ENCODE measurements around the gene CAPN6. TPM values are rescaled to one million over a fixed set of nuclear protein-coding genes. Genes with fewer than 3 reads are reported as not detected.

CAPN6 gene
- total RNA-seq, 1 donor from 2014 or later: under 0.01 TPM

DNA sequence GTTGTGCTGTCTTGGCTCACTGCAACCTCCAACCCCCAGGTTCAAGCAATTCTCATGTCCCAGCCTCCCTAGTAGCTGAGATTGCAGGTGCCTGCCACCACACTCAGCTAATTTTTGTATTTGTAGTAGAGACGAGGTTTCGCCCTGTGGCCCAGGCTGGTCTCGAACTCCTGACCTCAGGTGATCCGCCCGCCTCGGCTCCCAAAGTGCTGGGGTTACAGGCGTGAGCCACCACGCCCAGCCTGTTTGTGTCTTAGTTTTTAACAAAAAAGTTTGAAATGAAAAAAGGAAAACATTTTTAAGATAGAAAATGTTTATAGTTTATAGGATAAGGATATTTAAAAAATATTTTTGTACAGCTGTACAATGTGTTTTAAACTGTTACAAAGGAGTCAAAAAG lies 62.4 kb downstream of the CAPN6 start:
- FAIRE-seq (no peak), DNase-seq (ENCODE audit: low spot score in 2 of 2) (no peak)

DNA sequence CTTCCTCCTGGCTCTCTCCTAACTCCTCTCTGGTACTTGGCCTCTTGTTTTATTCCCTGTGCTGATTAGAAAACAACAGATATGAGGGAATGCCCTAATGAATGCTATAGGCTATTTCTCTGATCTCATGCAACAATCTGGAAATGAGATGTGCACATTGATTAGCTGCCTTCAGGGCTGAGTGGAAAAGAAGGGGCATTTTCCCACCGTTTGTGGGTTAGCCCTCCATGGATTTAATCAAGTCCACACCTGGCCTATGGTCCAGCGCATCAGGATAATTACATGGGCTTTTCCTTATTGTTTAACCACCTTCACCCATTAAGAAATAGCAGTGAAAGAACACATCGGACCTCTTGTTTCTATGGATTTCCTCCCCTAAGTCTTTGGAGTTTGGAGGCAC lies 70.0 kb downstream of the CAPN6 start:
- FAIRE-seq: no peak
- no peak for DNase-seq (ENCODE audit: low spot score in 2 of 2)

DNA sequence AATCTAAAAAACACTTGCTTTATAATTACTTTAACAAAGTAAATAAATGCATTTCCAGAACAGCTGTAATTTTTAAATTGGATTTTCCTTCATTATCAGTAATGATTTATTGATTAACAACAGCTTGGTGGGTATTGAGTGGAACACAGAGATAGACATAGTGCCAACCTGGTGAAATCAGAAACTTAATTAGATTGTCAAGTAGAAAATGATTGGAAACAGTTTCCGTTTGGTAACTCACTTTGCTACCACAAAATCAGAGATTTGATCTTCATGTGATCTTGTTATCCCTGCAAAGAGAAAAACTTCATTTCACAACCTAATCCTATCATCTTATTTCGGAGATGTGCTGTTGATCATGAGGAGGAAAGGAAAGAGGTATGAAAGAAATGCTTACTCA lies 70.8 kb downstream of the CAPN6 start:
- FAIRE-seq (no peak), DNase-seq (ENCODE audit: low spot score in 2 of 2) (no peak)

Other genes starting within 250 kb of the CAPN6 start
- 102 TPM for gene PAK3, start 174.3 kb downstream of the CAPN6 start, total RNA-seq
- 231 TPM for gene DCX, start 141.7 kb upstream of the CAPN6 start, total RNA-seq
- gene SERTM2, start 241.2 kb upstream of the CAPN6 start, total RNA-seq: under 0.01 TPM